H1 (cell line): ENCODE results near the gene SQOR. TPM values are rescaled to one million over a fixed set of nuclear protein-coding genes. Genes with fewer than 3 reads are reported as not detected.

Source experiments
- CTCF ChIA-PET: fragments of 300-600 bp; sonication (Branson Sonifier 250); formaldehyde crosslinking; loops from one replicate; lab custom pipeline; 2021; ENCODE audit not compliant: partially characterized antibody; lab: Charles Lee
- POLR2A ChIA-PET: fragments of 300-600 bp; sonication (Branson Sonifier 250); formaldehyde crosslinking; loops from one replicate; lab custom pipeline; 2021; ENCODE audit warnings: inconsistent platforms; ENCODE audit not compliant: partially characterized antibody; lab: Charles Lee
- DNase-seq, 2 experiments: peaks; one replicate each; pipeline versions ENCODE4 v3.0.0 to v3.0.0-alpha.2; 2010 to 2022; ENCODE audit warnings: low spot score in 2 of 2, low read depth in 1 of 2, mixed read lengths in 1 of 2
- FAIRE-seq: peaks from 2 replicates; lab custom pipeline; 2011; peaks lifted over from hg19 to GRCh38; lab: Jason Lieb, UNC
- H2AFZ ChIP-seq: 2 replicates; pipeline ENCODE4 v1.8.1; 2012; ENCODE audit warnings: low read length, inconsistent platforms
- H2AK5ac ChIP-seq: 2 replicates; pipeline ENCODE4 v1.6.1; 2013; ENCODE audit warnings: low read depth, low read length
- H2BK120ac ChIP-seq: replicated peaks from 2 replicates; pipeline ENCODE3; 2013; ENCODE audit warnings: low read depth, low read length, inconsistent platforms
- H2BK12ac ChIP-seq: 2 replicates; pipeline ENCODE4 v1.6.1; 2013; ENCODE audit warnings: low read depth, low read length
- H2BK15ac ChIP-seq: 2 replicates; pipeline ENCODE4 v1.6.1; 2013; ENCODE audit warnings: low read length
- H2BK20ac ChIP-seq: 2 replicates; pipeline ENCODE4 v1.6.1; 2013; ENCODE audit warnings: low read length
- H2BK5ac ChIP-seq: 2 replicates; pipeline ENCODE4 v1.6.1; 2013; ENCODE audit warnings: low read depth, low read length
- H3K14ac ChIP-seq: 2 replicates; pipeline ENCODE4 v1.6.1; 2013; ENCODE audit warnings: inconsistent platforms; ENCODE audit not compliant: insufficient read length
- H3K18ac ChIP-seq: 2 replicates; pipeline ENCODE4 v1.6.1; 2013; ENCODE audit warnings: low read length; ENCODE audit errors: extremely low read depth
- H3K23ac ChIP-seq: 2 replicates; pipeline ENCODE4 v1.6.1; 2013; ENCODE audit warnings: inconsistent platforms; ENCODE audit not compliant: insufficient read length
- H3K23me2 ChIP-seq: 2 replicates; pipeline ENCODE4 v1.6.1; 2013; ENCODE audit warnings: low read depth, low read length
- H3K27ac ChIP-seq: 2 replicates; pipeline ENCODE4 v1.6.1; 2011; ENCODE audit warnings: low read depth, low read length, inconsistent platforms
- H3K27me3 ChIP-seq, 4 experiments: replicated peaks in 1 of 4; 1 replicate in 1 of 4; 2 replicates in 3 of 4; pipeline versions ENCODE4 v1.6.1 to v1.8.1; 2011 to 2013; ENCODE audit warnings: low read length in 3 of 4, mild to moderate bottlenecking in 3 of 4, inconsistent platforms in 2 of 4, mixed read lengths in 2 of 4, moderate library complexity in 1 of 4; ENCODE audit not compliant: control insufficient read depth in 3 of 4, insufficient read depth in 3 of 4; ENCODE audit errors: extremely low read depth in 1 of 4
- H3K36me3 ChIP-seq, 4 experiments: 2 replicates each; pipeline versions ENCODE4 v1.6.1 to v1.8.1; 2011 to 2013; ENCODE audit warnings: mild to moderate bottlenecking in 4 of 4, low read length in 3 of 4, moderate library complexity in 2 of 4, control low read depth in 1 of 4, inconsistent platforms in 1 of 4; ENCODE audit not compliant: insufficient read depth in 4 of 4, control insufficient read depth in 2 of 4
- H3K4ac ChIP-seq: replicated peaks from 2 replicates; pipeline ENCODE3; 2013; ENCODE audit warnings: low read length, low read depth, mixed read lengths, inconsistent platforms; ENCODE audit not compliant: insufficient read length
- H3K4me1 ChIP-seq, 4 experiments: replicated peaks in 1 of 4; 1 replicate in 1 of 4; 2 replicates in 3 of 4; pipeline versions ENCODE4 v1.6.1 to v1.8.1; 2011 to 2013; ENCODE audit warnings: low read length in 3 of 4, inconsistent platforms in 2 of 4, mixed read lengths in 1 of 4; ENCODE audit not compliant: insufficient read depth in 4 of 4, control insufficient read depth in 3 of 4
- H3K4me2 ChIP-seq, 2 experiments: 2 replicates each; pipeline versions ENCODE4 v1.6.1 to v1.8.1; 2011 to 2013; ENCODE audit warnings: low read depth in 2 of 2, low read length in 2 of 2, control low read depth in 1 of 2, inconsistent platforms in 1 of 2, mild to moderate bottlenecking in 1 of 2; ENCODE audit not compliant: insufficient read depth in 1 of 2
- H3K4me3 ChIP-seq, 4 experiments: fragments of 200-600, 300-600 bp in 1 of 4; sonication (generic), shearing (Covaris generic), sonication (Bioruptor Twin) in 1 of 4; 2 replicates each; pipeline versions ENCODE4 v1.5.1 to v1.8.1; 2011 to 2016; ENCODE audit warnings: low read length in 4 of 4, low read depth in 3 of 4, control low read depth in 2 of 4, inconsistent platforms in 2 of 4, mild to moderate bottlenecking in 2 of 4, mixed read lengths in 1 of 4, moderate library complexity in 1 of 4; ENCODE audit not compliant: insufficient read depth in 2 of 4; ENCODE audit errors: extremely low read depth in 1 of 4
- H3K56ac ChIP-seq: replicated peaks from 2 replicates; pipeline ENCODE3; 2013; ENCODE audit warnings: low read depth, mild to moderate bottlenecking, mixed read lengths, low read length, inconsistent platforms; ENCODE audit not compliant: insufficient read length
- H3K79me1 ChIP-seq: 2 replicates; pipeline ENCODE4 v1.6.1; 2013; ENCODE audit warnings: low read depth, low read length, control low read depth
- H3K79me2 ChIP-seq, 2 experiments: 2 replicates each; pipeline versions ENCODE4 v1.6.1 to v1.8.1; 2012 to 2013; ENCODE audit warnings: low read length in 2 of 2, mild to moderate bottlenecking in 2 of 2, inconsistent platforms in 1 of 2; ENCODE audit not compliant: insufficient read depth in 2 of 2, control insufficient read depth in 1 of 2
- H3K9ac ChIP-seq, 4 experiments: replicated peaks in 1 of 4; 1 replicate in 1 of 4; 2 replicates in 3 of 4; pipeline versions ENCODE4 v1.6.1 to v1.8.1; 2011 to 2013; ENCODE audit warnings: low read depth in 3 of 4, low read length in 3 of 4, control low read depth in 2 of 4, mild to moderate bottlenecking in 2 of 4, moderate library complexity in 2 of 4, inconsistent platforms in 1 of 4; ENCODE audit errors: extremely low read depth in 1 of 4
- H3K9me3 ChIP-seq, 2 experiments: 2 replicates each; pipeline versions ENCODE4 v1.6.1 to v1.8.1; 2012 to 2013; ENCODE audit warnings: mild to moderate bottlenecking in 2 of 2, moderate library complexity in 2 of 2, control low read depth in 1 of 2, inconsistent platforms in 1 of 2, low read depth in 1 of 2, low read length in 1 of 2, mixed read lengths in 1 of 2; ENCODE audit not compliant: insufficient read depth in 2 of 2
- H4K20me1 ChIP-seq, 2 experiments: replicated peaks in 1 of 2; 2 replicates each; pipeline versions ENCODE3 to v1.8.1; 2011 to 2013; ENCODE audit warnings: inconsistent platforms in 2 of 2, low read length in 2 of 2, mild to moderate bottlenecking in 1 of 2; ENCODE audit not compliant: insufficient read depth in 2 of 2, control insufficient read depth in 1 of 2
- H4K5ac ChIP-seq: 2 replicates; pipeline ENCODE4 v1.6.1; 2013; ENCODE audit warnings: low read length, low read depth, mixed read lengths, inconsistent platforms; ENCODE audit not compliant: insufficient read length
- H4K8ac ChIP-seq: 2 replicates; pipeline ENCODE4 v1.8.0; 2013; ENCODE audit warnings: mild to moderate bottlenecking, moderate library complexity, low read length, inconsistent platforms; ENCODE audit not compliant: insufficient read depth; ENCODE audit errors: extremely low read depth
- H4K91ac ChIP-seq: replicated peaks from 2 replicates; pipeline ENCODE3; 2013; ENCODE audit warnings: low read length, mixed read lengths, inconsistent platforms; ENCODE audit not compliant: insufficient read length
- ATF2 ChIP-seq: IDR thresholded peaks from 2 replicates; pipeline ENCODE4 v1.6.1; 2012; ENCODE audit warnings: low read length, inconsistent platforms
- CHD1 ChIP-seq: IDR thresholded peaks from 2 replicates; pipeline ENCODE4 v1.6.1; 2012; ENCODE audit warnings: low read depth, low read length, improper control_type of control experiment
- E2F6 ChIP-seq: IDR thresholded peaks from 2 replicates; pipeline ENCODE4 v1.6.1; 2012; ENCODE audit warnings: inconsistent platforms
- MAFK ChIP-seq: IDR thresholded peaks from 2 replicates; pipeline ENCODE4 v1.6.1; 2012; ENCODE audit warnings: low read depth, mild to moderate bottlenecking, improper control_type of control experiment, low read length
- WGBS, 2 experiments: shearing (Covaris generic) in 1 of 2; methylation state at CpG; one replicate each; pipeline versions ENCODE4 v1.1.6 to v1.1.7; 2013 to 2015; ENCODE audit warnings: low lambda C conversion rate in 2 of 2, mixed read lengths in 2 of 2, inconsistent platforms in 1 of 2, low coverage in 1 of 2, missing lambda C conversion rate in 1 of 2; ENCODE audit not compliant: insufficient replicate concordance in 2 of 2, insufficient coverage in 1 of 2, insufficient read length in 1 of 2; ENCODE audit errors: extremely low coverage in 1 of 2, missing lambda C conversion rate in 1 of 2; 5-methylcytosine and 5-hydroxymethylcytosine counted together
- polyA plus RNA-seq, 7 experiments: library from polyadenylated mRNA; depleted of rRNA in 3 of 7; stranded (reverse) in 5 of 7; unstranded in 2 of 7; fragments of >200 nt in 5 of 7; fragments of 200-250 nt in 2 of 7; gene quantifications; 1 replicate in 5 of 7; 2 replicates in 1 of 7; 4 replicates in 1 of 7; pipeline versions ENCODE4 v1.2.1 to v1.2.3, GENCODE V29; 2011 to 2013; ENCODE audit warnings: missing spikeins in 2 of 7, mixed read lengths in 2 of 7
- total RNA-seq: library from RNA; stranded (reverse); fragmentation: NEBNext Ultra II Directional; extraction: Animal tissue kit (Norgen Biotek cat#: 25700); gene quantifications from 2 replicates; pipeline ENCODE4 v1.2.1, GENCODE V29; 2021

The SQOR gene
- total and polyA plus RNA-seq, 2 of the 8 experiments (the other 6 are each of a cell fraction or from before 2014, with no cell fraction given) = 0.20 to 0.22 TPM

GRCh38 chr15:45618813-45619212 is 16.0 kb upstream of the SQOR start:
- TF ChIP-seq ATF2 (no peak), E2F6 (no peak), MAFK (no peak), CHD1 (no peak)
- TF ChIP-seq, all 59 proteins: peak for 0
- no peak overlapping the region for H2BK120ac ChIP-seq
- POLR2A ChIA-PET = no interaction called here
- no peaks in the 10 kb centered on the region for H3K36me3 ChIP-seq
- H3K27me3 ChIP-seq = no peaks in the 10 kb centered on the region; a peak in 2 of 7 replicates
- no peak overlapping the region for H4K8ac ChIP-seq
- H2BK15ac ChIP-seq = no peak overlapping the region
- CTCF ChIA-PET = no interaction called here
- H2BK12ac ChIP-seq = no peak overlapping the region
- H4K5ac ChIP-seq = no peak overlapping the region
- H2BK5ac ChIP-seq = no peak overlapping the region
- no peak overlapping the region for H3K4me2 ChIP-seq
- no peak for DNase-seq
- H3K56ac ChIP-seq = no peak overlapping the region
- no peak overlapping the region for H3K9ac ChIP-seq
- no peak overlapping the region for H3K4ac ChIP-seq
- H4K20me1 ChIP-seq = no peaks in the 10 kb centered on the region
- H2BK20ac ChIP-seq = no peak overlapping the region
- H3K23me2 ChIP-seq = no peaks in the 10 kb centered on the region
- H3K9me3 ChIP-seq = peaks cover 0 to 7% of the 10 kb centered on the region in 2 experiments; a peak in 1 of 4 replicates
- no peak overlapping the region for H2AK5ac ChIP-seq
- H3K79me2 ChIP-seq = no peaks in the 10 kb centered on the region
- no peak for FAIRE-seq
- no peaks in the 10 kb centered on the region for H3K4me1 ChIP-seq
- H3K27ac ChIP-seq = no peak overlapping the region
- H3K79me1 ChIP-seq = no peaks in the 10 kb centered on the region
- no peak overlapping the region for H4K91ac ChIP-seq
- H3K4me3 ChIP-seq = no peak overlapping the region
- 85% methylated on average over 5 of the region's 5 CpGs; no CpG with 5 or more reads in 1 of the 2 experiments for WGBS, 2 experiments
- H2AFZ ChIP-seq = no peak overlapping the region
- no peak overlapping the region for H3K14ac ChIP-seq
- no peak overlapping the region for H3K23ac ChIP-seq
- no peak overlapping the region for H3K18ac ChIP-seq
